Neural crest cell (in vitro differentiated cells): ENCODE data around the gene CNN1. TPM values are rescaled to one million over a fixed set of nuclear protein-coding genes. Genes with fewer than 3 reads are reported as not detected.
A peak's percentile ranks its signal among the peaks of the same experiment; 100 is the strongest.

Source experiments
- DNase-seq: peaks from one replicate; pipeline ENCODE4 v3.0.0; 2021; ENCODE audit warnings: low read depth, mixed read lengths, low spot score
- H3K27ac Mint-ChIP-seq: one replicate; pipeline ENCODE4 v1.8.0; 2021; ENCODE audit warnings: mild to moderate bottlenecking, mixed read lengths; ENCODE audit not compliant: unreplicated experiment
- H3K27me3 Mint-ChIP-seq: 2 replicates; pipeline ENCODE4 v1.8.0; 2021; ENCODE audit warnings: low read depth, mild to moderate bottlenecking, mixed read lengths
- H3K36me3 Mint-ChIP-seq: 2 replicates; pipeline ENCODE4 v1.8.0; 2021; ENCODE audit warnings: low read depth, mild to moderate bottlenecking, mixed read lengths
- H3K4me1 Mint-ChIP-seq: 2 replicates; pipeline ENCODE4 v1.8.0; 2021; ENCODE audit warnings: mixed read lengths
- H3K4me3 Mint-ChIP-seq: one replicate; pipeline ENCODE4 v1.8.0; 2021; ENCODE audit warnings: mild to moderate bottlenecking, mixed read lengths
- H3K9me3 Mint-ChIP-seq: 2 replicates; pipeline ENCODE4 v1.8.0; 2021; ENCODE audit warnings: mixed read lengths
- total RNA-seq: library from RNA; stranded (reverse); gene quantifications from 2 replicates; pipeline ENCODE4 v1.2.1, GENCODE V29; 2021
- TF ChIP-seq, protein P1 (sequence below): fragments of 200-600 bp; sonication (generic); conservative IDR thresholded peaks from 2 replicates; pipeline ENCODE4 v1.5.0; 2021; ENCODE audit warnings: antibody characterized with exemption, mild to moderate bottlenecking

Gene CNN1
- total RNA-seq, 1 donor from 2014 or later = 1.6 TPM

DNA sequence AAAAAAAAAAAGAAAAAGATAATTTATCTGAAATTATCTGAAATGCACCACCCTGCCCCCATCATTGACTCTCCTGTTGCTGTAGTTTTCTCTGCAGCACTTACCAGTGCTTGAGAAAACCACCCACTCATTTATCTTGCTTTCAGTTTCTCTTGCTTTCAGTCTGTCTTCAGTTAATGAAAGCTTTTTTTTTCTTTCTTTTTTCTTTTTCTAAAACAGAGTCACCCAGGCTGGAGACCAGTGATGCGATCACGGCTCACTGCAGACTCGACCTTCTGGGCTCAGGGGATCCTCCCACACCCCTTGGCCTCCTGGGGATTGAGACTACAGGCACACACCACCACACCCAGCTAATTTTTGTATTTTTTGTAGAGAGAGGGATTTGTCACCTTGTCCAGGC is 43.1 kb downstream of the CNN1 start:
- H3K4me1 Mint-ChIP-seq = peaks cover 4% of the 10 kb centered on the region
- H3K27me3 Mint-ChIP-seq = peaks cover 7% of the 10 kb centered on the region
- no peaks in the 10 kb centered on the region for H3K36me3 Mint-ChIP-seq
- H3K9me3 Mint-ChIP-seq = no peaks in the 10 kb centered on the region
- H3K27ac Mint-ChIP-seq = no peak overlapping the region
- no peak for DNase-seq
- no peak overlapping the region for H3K4me3 Mint-ChIP-seq
- TF ChIP-seq, protein P1, sequence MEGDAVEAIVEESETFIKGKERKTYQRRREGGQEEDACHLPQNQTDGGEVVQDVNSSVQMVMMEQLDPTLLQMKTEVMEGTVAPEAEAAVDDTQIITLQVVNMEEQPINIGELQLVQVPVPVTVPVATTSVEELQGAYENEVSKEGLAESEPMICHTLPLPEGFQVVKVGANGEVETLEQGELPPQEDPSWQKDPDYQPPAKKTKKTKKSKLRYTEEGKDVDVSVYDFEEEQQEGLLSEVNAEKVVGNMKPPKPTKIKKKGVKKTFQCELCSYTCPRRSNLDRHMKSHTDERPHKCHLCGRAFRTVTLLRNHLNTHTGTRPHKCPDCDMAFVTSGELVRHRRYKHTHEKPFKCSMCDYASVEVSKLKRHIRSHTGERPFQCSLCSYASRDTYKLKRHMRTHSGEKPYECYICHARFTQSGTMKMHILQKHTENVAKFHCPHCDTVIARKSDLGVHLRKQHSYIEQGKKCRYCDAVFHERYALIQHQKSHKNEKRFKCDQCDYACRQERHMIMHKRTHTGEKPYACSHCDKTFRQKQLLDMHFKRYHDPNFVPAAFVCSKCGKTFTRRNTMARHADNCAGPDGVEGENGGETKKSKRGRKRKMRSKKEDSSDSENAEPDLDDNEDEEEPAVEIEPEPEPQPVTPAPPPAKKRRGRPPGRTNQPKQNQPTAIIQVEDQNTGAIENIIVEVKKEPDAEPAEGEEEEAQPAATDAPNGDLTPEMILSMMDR = no peak

GRCh38 chr19:11586331-11586730 is 47.7 kb downstream of the CNN1 start:
- Mint-ChIP-seq H3K4me1 (peaks cover 4% of the 10 kb centered on the region), H3K4me3 (no peak overlapping the region), H3K27ac (no peak overlapping the region), H3K36me3 (no peaks in the 10 kb centered on the region), H3K9me3 (no peaks in the 10 kb centered on the region), H3K27me3 (no peaks in the 10 kb centered on the region)
- TF ChIP-seq, protein P1 = no peak
- no peak for DNase-seq

DNA sequence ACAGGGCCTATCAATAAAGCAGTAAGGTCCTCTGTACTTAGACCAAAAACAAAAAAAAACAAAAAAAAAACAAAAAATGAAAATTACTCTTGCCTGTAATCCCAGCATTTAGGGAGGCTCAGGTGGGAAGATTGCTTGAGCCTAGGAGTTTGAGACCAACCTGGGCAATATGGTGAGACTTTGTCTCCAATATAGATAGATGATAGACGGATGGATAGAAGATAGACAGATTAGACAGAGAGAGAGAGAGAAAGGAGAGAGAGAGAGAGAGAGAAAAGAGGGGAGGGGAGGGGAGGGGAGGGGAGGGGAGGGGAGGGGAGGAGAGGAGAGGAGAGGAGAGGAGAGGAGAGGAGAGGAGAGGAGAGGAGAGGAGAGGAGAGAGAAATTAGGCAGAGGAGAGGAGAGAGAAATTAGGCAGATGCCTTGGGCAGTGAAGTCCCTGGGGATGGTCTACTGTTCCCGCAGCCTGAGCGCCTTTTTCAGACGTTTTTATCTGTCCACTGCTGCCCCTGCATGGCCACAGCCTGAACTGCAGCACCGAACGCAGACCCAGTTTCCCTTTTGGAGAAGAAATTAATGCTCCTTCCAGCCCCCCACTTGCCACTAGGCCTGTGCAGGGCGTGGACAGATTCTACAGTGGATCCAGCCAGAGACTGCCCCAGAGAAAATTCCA is 48.8 kb downstream of the CNN1 start:
- no peaks in the 10 kb centered on the region for H3K9me3 Mint-ChIP-seq
- TF ChIP-seq, protein P1 = peak; percentile 84
- H3K27ac Mint-ChIP-seq = no peak overlapping the region
- H3K36me3 Mint-ChIP-seq = no peaks in the 10 kb centered on the region
- no peak overlapping the region for H3K4me3 Mint-ChIP-seq
- H3K27me3 Mint-ChIP-seq = no peaks in the 10 kb centered on the region
- no peaks in the 10 kb centered on the region for H3K4me1 Mint-ChIP-seq
- peak; percentile 86 for DNase-seq

- Mint-ChIP-seq H3K27ac (no peak overlapping the region), H3K36me3 (no peaks in the 10 kb centered on the region), H3K27me3 (no peaks in the 10 kb centered on the region), H3K4me1 (no peaks in the 10 kb centered on the region), H3K4me3 (no peak overlapping the region), H3K9me3 (no peaks in the 10 kb centered on the region)
- DNase-seq = no peak
- TF ChIP-seq, protein P1 = peak; percentile 7
These were observed 49.5 kb downstream of the CNN1 start for GRCh38 chr19:11587975-11588631.

DNA sequence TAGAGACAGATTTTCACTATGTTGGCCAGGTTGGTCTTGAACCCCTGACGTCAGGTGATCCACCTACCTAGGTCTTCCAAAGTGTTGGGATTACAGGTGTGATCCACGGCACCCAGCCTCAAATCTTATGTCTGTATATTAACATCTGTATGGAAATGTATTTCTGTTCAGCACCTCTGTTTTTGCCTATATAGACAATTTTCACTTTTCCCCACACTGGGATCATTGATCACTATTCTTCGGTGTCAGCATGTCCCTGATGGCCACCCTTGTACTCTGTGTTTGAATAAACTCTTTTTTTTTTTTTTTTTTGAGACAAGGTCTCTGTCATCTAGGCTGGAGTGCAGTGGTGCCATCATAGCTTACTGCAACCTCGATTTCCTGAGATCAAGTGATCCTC is 55.4 kb downstream of the CNN1 start:
- DNase-seq = no peak
- TF ChIP-seq, protein P1 = no peak
- Mint-ChIP-seq H3K27ac (no peak overlapping the region), H3K27me3 (no peaks in the 10 kb centered on the region), H3K4me1 (peaks cover 17% of the 10 kb centered on the region), H3K9me3 (no peaks in the 10 kb centered on the region), H3K36me3 (peaks cover 4% of the 10 kb centered on the region), H3K4me3 (peak overlapping the region; percentile 12)
